K562 (cell line): ENCODE data around the gene GATAD2B. TPM values are rescaled to one million over a fixed set of nuclear protein-coding genes. Genes with fewer than 3 reads are reported as not detected.

Source experiments
- ATAC-seq: fragments of 200-7000 bp; cut with Tn5 transposase; 3 replicates; pipeline ENCODE4 v1.9.1; 2020; ENCODE audit warnings: moderate library complexity
- BruUV-seq: library from RNA; stranded (reverse); fragments of 400-500 nt; replicated peaks from 2 replicates; lab custom pipeline; 2021; lab: Mats Ljungman, UMichigan
- CTCF ChIA-PET: fragments of 300-600 bp; formaldehyde crosslinking; extraction: SDS; loops from one replicate; lab custom pipeline; 2021; ENCODE audit warnings: low intra/inter-chr PET ratio; lab: Yijun Ruan, JAX
- POLR2A ChIA-PET: fragments of 300-600, 350-650 bp; sonication (Branson Sonifier 250); formaldehyde crosslinking; extraction: SDS; loops from one replicate; lab custom pipeline; 2021; ENCODE audit warnings: antibody characterized with exemption, inconsistent platforms; lab: Yijun Ruan, JAX
- DNase-seq, 4 experiments: peaks; one replicate each; pipeline versions ENCODE4 v3.0.0 to v3.0.0-alpha.2; 2011 to 2018; ENCODE audit warnings: low spot score in 3 of 4, mixed read lengths in 3 of 4; ENCODE audit errors: extremely low read depth in 1 of 4
- FAIRE-seq: peaks from 2 replicates; lab custom pipeline; 2011; peaks lifted over from hg19 to GRCh38; lab: Jason Lieb, UNC
- H2AFZ ChIP-seq: 2 replicates; pipeline ENCODE4 v1.6.0; 2011; ENCODE audit warnings: low read depth, low read length, control low read depth, inconsistent platforms
- H3K27ac ChIP-seq: fragments of 200-600 bp; 3 replicates; pipeline ENCODE4 v1.8.0; 2011; ENCODE audit warnings: low read depth, mild to moderate bottlenecking, control low read depth, inconsistent platforms, low read length, moderate library complexity, mixed read lengths; ENCODE audit errors: extremely low read depth
- H3K27me3 ChIP-seq, 2 experiments: fragments of 300-600 bp in 1 of 2; 2 replicates in 1 of 2; 3 replicates in 1 of 2; pipeline versions ENCODE4 v1.6.0 to v1.8.0; 2011; ENCODE audit warnings: inconsistent platforms in 2 of 2, low read length in 2 of 2, mild to moderate bottlenecking in 1 of 2, mixed read lengths in 1 of 2, moderate library complexity in 1 of 2; ENCODE audit not compliant: control insufficient read depth in 2 of 2, insufficient read depth in 2 of 2
- H3K36me3 ChIP-seq: fragments of 300-600 bp; 3 replicates; pipeline ENCODE4 v1.8.0; 2011; ENCODE audit warnings: mild to moderate bottlenecking, low read length, inconsistent platforms; ENCODE audit not compliant: control insufficient read depth, insufficient read depth
- H3K4me1 ChIP-seq, 2 experiments: fragments of 200-600 bp in 1 of 2; replicated peaks in 1 of 2; 2 replicates in 1 of 2; 3 replicates in 1 of 2; pipeline versions ENCODE4 v1.5.1 to v1.8.0; 2011; ENCODE audit warnings: inconsistent platforms in 2 of 2, low read length in 2 of 2, mild to moderate bottlenecking in 1 of 2, mixed read lengths in 1 of 2, moderate library complexity in 1 of 2; ENCODE audit not compliant: control insufficient read depth in 2 of 2, insufficient read depth in 2 of 2
- H3K4me2 ChIP-seq: 2 replicates; pipeline ENCODE4 v1.6.1; 2011; ENCODE audit warnings: low read length, control low read depth, inconsistent platforms, mixed read lengths; ENCODE audit not compliant: insufficient read depth
- H3K4me3 ChIP-seq: fragments of 200-600 bp; sonication (generic), shearing (Covaris generic); 2 replicates; pipeline ENCODE4 v1.5.1; 2016; ENCODE audit warnings: control low read depth, inconsistent platforms
- H3K79me2 ChIP-seq: fragments of 200-600 bp; 3 replicates; pipeline ENCODE4 v1.8.0; 2011; ENCODE audit warnings: low read length, inconsistent platforms; ENCODE audit not compliant: control insufficient read depth, insufficient read depth
- H3K9ac ChIP-seq, 2 experiments: 2 replicates each; pipeline versions ENCODE4 v1.6.0 to v1.6.1; 2011; ENCODE audit warnings: low read depth in 2 of 2, low read length in 2 of 2, control low read depth in 1 of 2, inconsistent platforms in 1 of 2, mild to moderate bottlenecking in 1 of 2, mixed read lengths in 1 of 2; ENCODE audit not compliant: insufficient read depth in 1 of 2
- H3K9me1 ChIP-seq: one replicate; pipeline ENCODE4 v1.6.0; 2011; ENCODE audit warnings: inconsistent platforms, mild to moderate bottlenecking, low read length, moderate library complexity; ENCODE audit not compliant: control insufficient read depth, insufficient read depth
- H3K9me3 ChIP-seq: replicated peaks from 2 replicates; pipeline ENCODE4 v1.5.1; 2011; ENCODE audit warnings: low read depth, low read length, inconsistent platforms; ENCODE audit not compliant: control insufficient read depth, insufficient read depth
- H4K20me1 ChIP-seq: replicated peaks from 2 replicates; pipeline ENCODE4 v1.6.1; 2011; ENCODE audit warnings: low read length, inconsistent platforms, mixed read lengths; ENCODE audit not compliant: control insufficient read depth, insufficient read depth
- ARNT ChIP-seq, 2 experiments: fragments of 450-650 bp; IDR thresholded peaks; 2 replicates each; pipeline ENCODE4 v1.6.1; 2016; ENCODE audit warnings: mild to moderate bottlenecking in 1 of 2
- C11orf30 ChIP-seq: fragments of 450-650 bp; IDR thresholded peaks from 2 replicates; pipeline ENCODE4 v1.6.1; 2016; ENCODE audit warnings: low read depth, mild to moderate bottlenecking
- CBX1 ChIP-seq: sonication (generic); IDR thresholded peaks from 2 replicates; pipeline ENCODE4 v1.6.1; 2016; ENCODE audit warnings: antibody characterized with exemption, low read depth, mild to moderate bottlenecking
- CBX2 ChIP-seq: fragments of 200-600 bp; sonication (generic); IDR thresholded peaks from one replicate; pipeline ENCODE4 v1.6.1; 2012; ENCODE audit warnings: mild to moderate bottlenecking, low read length, inconsistent platforms; ENCODE audit not compliant: insufficient read depth, poor library complexity, severe bottlenecking
- DDX20 ChIP-seq: fragments of 450-650 bp; IDR thresholded peaks from 2 replicates; pipeline ENCODE4 v1.6.1; 2016; ENCODE audit warnings: missing genetic modification characterization, low read depth, mild to moderate bottlenecking, missing compliant biosample characterization, moderate library complexity
- ESRRA ChIP-seq: fragments of 450-650 bp; IDR thresholded peaks from 2 replicates; pipeline ENCODE4 v1.6.1; 2014; ENCODE audit warnings: low read depth, mild to moderate bottlenecking, moderate library complexity, borderline replicate concordance
- LEF1 ChIP-seq: fragments of 450-650 bp; IDR thresholded peaks from 2 replicates; pipeline ENCODE4 v1.6.1; 2016; ENCODE audit warnings: mild to moderate bottlenecking
- MIER1 ChIP-seq: fragments of 450-650 bp; IDR thresholded peaks from 2 replicates; pipeline ENCODE4 v1.6.1; 2016; ENCODE audit warnings: antibody characterized with exemption, mild to moderate bottlenecking, low read depth
- NFE2L1 ChIP-seq: fragments of 450-650 bp; IDR thresholded peaks from 2 replicates; pipeline ENCODE4 v1.6.1; 2016; ENCODE audit warnings: missing genetic modification characterization, low read depth, mild to moderate bottlenecking, missing compliant biosample characterization, moderate library complexity, borderline replicate concordance
- RBM22 ChIP-seq: fragments of 200-400 bp; formaldehyde crosslinking; IDR thresholded peaks from 2 replicates; pipeline ENCODE4 v1.6.1; 2018; ENCODE audit warnings: low read length, low read depth; ENCODE audit not compliant: poor library complexity, severe bottlenecking
- SNIP1 ChIP-seq: fragments of 450-650 bp; IDR thresholded peaks from 2 replicates; pipeline ENCODE4 v1.7.1; 2017; ENCODE audit warnings: low read depth, mild to moderate bottlenecking
- ZBTB1 ChIP-seq: sonication (generic); formaldehyde crosslinking; IDR thresholded peaks from 2 replicates; pipeline ENCODE4 v1.8.1; 2023; ENCODE audit warnings: missing genetic modification reagents, low read depth, mild to moderate bottlenecking, borderline replicate concordance
- ZNF586 ChIP-seq: fragments of 450-650 bp; formaldehyde crosslinking; conservative IDR thresholded peaks from 2 replicates; pipeline ENCODE4 v1.4.0; 2020; ENCODE audit warnings: mild to moderate bottlenecking, moderate library complexity
- ZNF785 ChIP-seq: fragments of 250-450 bp; sonication (Bioruptor Pico); IDR thresholded peaks from 2 replicates; pipeline ENCODE4 v1.4.0; 2020; ENCODE audit warnings: mild to moderate bottlenecking
- ZNF79 ChIP-seq: fragments of 250-450 bp; sonication (Bioruptor Pico); IDR thresholded peaks from 2 replicates; pipeline ENCODE4 v1.4.0; 2020; ENCODE audit warnings: low read depth, mild to moderate bottlenecking, moderate library complexity
- WGBS: fragments of 100-300 bp; shearing (Covaris generic); methylation state at CpG from one replicate; pipeline ENCODE4 v1.1.6; 2016; ENCODE audit warnings: low coverage, mixed read lengths; ENCODE audit not compliant: insufficient coverage; ENCODE audit errors: missing lambda C conversion rate; 5-methylcytosine and 5-hydroxymethylcytosine counted together
- in situ Hi-C: fragments of 300-500 bp; cut with MboI; formaldehyde crosslinking; loops from 4 replicates; pipeline ENCODE4 v1.15.0; 2018; ENCODE audit warnings: inconsistent platforms, mixed read lengths
- intact Hi-C: fragments of 100-400 bp; cut with micrococcal nuclease; formaldehyde crosslinking; loops from 2 replicates; pipeline ENCODE4 v1.14.2; 2022
- polyA plus RNA-seq, 8 experiments: library from polyadenylated mRNA; depleted of rRNA in 4 of 8; stranded (reverse) in 5 of 8; unstranded in 3 of 8; fragments of >200 nt; fragmentation: Nextera tagmentation in 2 of 8; fragmentation: Illumina TruSeq in 1 of 8; extraction: Ambion mirVana in 2 of 8; extraction: Trizol in 1 of 8; gene quantifications; 2 replicates each; pipeline versions ENCODE4 v1.2.1 to v1.2.3, GENCODE V29; 2011 to 2014; ENCODE audit warnings: inconsistent platforms in 1 of 8, missing spikeins in 1 of 8
- total RNA-seq, 7 experiments: library from RNA; depleted of rRNA in 6 of 7; stranded (reverse); fragments of >200 nt in 6 of 7; fragmentation: Illumina TruSeq in 2 of 7; extraction: Trizol in 2 of 7; gene quantifications; 2 replicates each; pipeline versions ENCODE4 v1.2.1 to v1.2.3, GENCODE V29; 2011 to 2021; ENCODE audit warnings: low replicate concordance in 1 of 7

Gene GATAD2B
- total and polyA plus RNA-seq, 9 of the 15 experiments (the other 6 are each of a cell fraction or from before 2014, with no cell fraction given) = 1.5 to 40.2 (median 4.9) TPM

DNA sequence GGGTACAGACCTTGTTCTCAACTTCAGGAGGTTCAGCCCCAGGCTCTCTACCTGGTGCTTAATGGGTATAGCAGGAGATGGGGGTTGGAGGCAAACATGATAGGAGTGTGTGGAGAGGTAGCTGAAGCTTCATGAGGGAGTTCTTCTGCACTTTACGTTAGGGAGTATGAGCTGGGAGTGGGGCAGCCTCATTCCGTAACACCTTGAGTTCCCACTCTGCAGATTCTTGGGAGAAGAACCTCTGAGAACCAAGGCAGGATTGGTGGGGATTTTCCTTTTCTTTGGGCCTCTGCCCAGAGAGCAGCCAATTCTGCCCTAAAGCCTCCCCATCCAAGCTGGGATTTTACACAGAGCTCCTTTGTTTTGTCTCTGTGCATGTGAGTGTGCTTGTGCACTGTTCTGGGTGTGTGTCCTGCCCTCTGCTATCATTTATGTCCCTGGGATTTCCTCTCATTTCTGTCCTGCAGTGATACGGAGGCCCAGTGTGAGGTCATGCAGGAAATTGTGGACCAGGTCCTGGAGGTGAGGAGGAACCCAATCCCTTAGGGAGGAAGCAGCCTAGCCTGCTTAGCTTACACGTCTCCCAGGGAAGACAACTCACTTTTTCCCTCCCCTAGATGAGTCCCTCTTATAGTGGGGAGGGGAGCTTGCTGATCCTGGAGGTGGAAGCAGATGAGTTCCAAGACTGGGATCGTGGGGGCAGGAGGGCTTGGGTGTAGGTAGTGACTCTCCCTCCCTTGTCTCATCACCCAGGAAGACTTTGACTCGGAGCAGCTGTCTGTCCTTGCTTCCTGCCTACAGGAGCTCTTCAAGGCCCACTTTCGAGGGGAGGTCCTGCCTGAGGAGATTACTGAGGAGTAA, 159.2 kb downstream of the GATAD2B start:
- 73% methylated on average over 7 of the region's 7 CpGs for whole genome bisulfite sequencing
- H3K4me1 ChIP-seq = no peaks in the 10 kb centered on the region
- H3K27me3 ChIP-seq = no peaks in the 10 kb centered on the region
- peaks cover 69% of the 10 kb centered on the region for H3K36me3 ChIP-seq
- no peak overlapping the region for H3K9ac ChIP-seq
- no peaks in the 10 kb centered on the region for H3K9me3 ChIP-seq
- H3K9me1 ChIP-seq = peaks cover 4% of the 10 kb centered on the region
- H3K79me2 ChIP-seq = no peaks in the 10 kb centered on the region
- intact Hi-C loops = loop anchor here (10.0 kb wide), 1 partner anchor 409 kb away; the partner anchor contains the start of gene S100A9
- FAIRE-seq = no peak
- no peak overlapping the region for H3K4me3 ChIP-seq
- no peak for DNase-seq
- BruUV-seq = no TSS peak
- ATAC-seq = no peak
- H3K27ac ChIP-seq = no peak overlapping the region
- POLR2A ChIA-PET = interaction anchor here (0.6 to 1.8 kb wide), 6 partner anchors 9 to 642 kb away, joined by 3 to 7 read pairs (median 4); partner anchors contain the start of gene IL6R
- no peak overlapping the region for H3K4me2 ChIP-seq
- no peak for TF ChIP-seq MIER1
- no peak for TF ChIP-seq LEF1
- TF ChIP-seq NFE2L1 (tag) = no peak
- no peak for TF ChIP-seq DDX20 (tag)
- TF ChIP-seq CBX2 = no peak
- no peak for TF ChIP-seq SNIP1
- TF ChIP-seq CBX1 = no peak
- no peak for TF ChIP-seq RBM22
- TF ChIP-seq ZBTB1 = no peak
- TF ChIP-seq ZNF79 = no peak
- TF ChIP-seq ESRRA = no peak
- no peak for TF ChIP-seq C11orf30
- TF ChIP-seq ZNF586 (CRISPR knock-in tag) = no peak
- TF ChIP-seq ARNT (IDR thresholded peaks at IDR 0.05) = no peak
- TF ChIP-seq ZNF785 (CRISPR knock-in tag) = no peak
- CTCF ChIA-PET = interaction anchor here (0.6 kb wide), 1 partner anchor 901 kb away, joined by 4 read pairs; no protein-coding TSS in a partner anchor
- no peaks in the 10 kb centered on the region for H4K20me1 ChIP-seq
- H2AFZ ChIP-seq = no peak overlapping the region
- in situ Hi-C loops = no loop called here
